GM21423 (cell line): ENCODE data around the gene FCGR3A.
"Not testable (repeated sequence)": the region's sequence is repeated elsewhere in the genome, so short reads cannot be mapped to it uniquely, and the experiment has no call there.

Experiments
- ATAC-seq: cut with Tn5 transposase; IDR thresholded peaks from one replicate; pipeline ENCODE4 v1.9.1; 2021; ENCODE audit warnings: mild to moderate bottlenecking, moderate library complexity; ENCODE audit not compliant: unreplicated experiment

FCGR3A gene

DNA sequence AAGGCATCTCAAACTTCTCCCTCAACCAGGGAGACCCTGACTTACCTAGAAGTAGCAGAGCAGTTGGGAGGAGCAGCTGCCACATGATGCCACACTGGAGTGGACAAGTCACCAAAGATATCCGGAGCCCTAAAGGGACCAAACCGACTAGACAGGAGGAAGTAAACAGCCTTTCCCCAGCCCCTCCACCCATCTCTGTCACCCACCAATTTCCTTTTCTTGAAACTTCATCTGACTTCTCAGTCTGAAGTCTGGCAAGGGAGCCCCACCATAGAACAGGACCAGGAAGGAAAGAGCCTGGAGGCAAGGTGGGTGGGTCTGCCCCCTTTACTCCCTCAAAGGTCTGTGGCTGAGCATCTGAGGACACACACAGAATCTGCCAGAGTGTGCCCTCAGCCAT is at the start of gene FCGR3A:
Gene FCGR3A, minus strand, starts transcription at position 167 of the 400 bp plus-strand sequence. Its CDS starts 82 bp downstream, at position 85.
- no peak for ATAC-seq

DNA sequence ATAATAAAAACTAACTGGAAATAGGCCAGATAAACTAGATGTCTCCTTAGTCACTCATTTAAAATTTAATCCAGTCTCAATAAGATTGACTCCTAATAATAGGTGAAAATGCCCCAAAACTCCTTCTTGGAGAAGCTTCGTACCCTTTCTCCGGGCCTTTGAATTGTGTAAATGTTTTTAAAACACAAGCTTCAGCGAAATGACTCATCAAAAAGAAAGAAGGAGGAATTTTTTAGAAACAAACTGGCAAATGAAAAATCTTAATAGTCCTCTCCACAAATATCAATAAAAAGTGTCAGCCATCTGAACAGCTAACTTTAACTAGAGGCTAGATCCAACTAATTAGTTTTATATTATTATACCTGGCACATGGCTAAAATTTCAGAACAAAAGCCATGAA is 47.5 kb upstream of the FCGR3A start:
- ATAC-seq, result not testable (repeated sequence)

DNA sequence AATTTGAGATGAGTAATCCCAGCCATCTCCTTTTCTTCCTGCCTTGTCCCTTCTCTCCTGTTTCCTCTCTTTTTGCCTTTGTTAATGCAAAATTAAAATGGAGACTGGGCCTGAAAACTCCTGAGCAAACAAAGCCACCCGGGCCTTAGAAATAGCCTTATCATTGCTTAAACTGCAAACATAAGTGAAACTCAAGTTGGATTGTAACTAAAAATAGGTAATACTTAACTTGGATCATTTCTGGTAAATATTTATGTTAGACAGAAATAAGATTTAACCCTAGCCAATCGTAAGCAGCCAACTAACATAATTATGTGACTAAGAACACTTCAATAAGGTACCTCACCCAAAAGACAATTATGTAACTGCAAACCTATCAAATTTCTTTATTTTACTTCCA is 46.0 kb upstream of the FCGR3A start:
- ATAC-seq, result not testable (repeated sequence)

DNA sequence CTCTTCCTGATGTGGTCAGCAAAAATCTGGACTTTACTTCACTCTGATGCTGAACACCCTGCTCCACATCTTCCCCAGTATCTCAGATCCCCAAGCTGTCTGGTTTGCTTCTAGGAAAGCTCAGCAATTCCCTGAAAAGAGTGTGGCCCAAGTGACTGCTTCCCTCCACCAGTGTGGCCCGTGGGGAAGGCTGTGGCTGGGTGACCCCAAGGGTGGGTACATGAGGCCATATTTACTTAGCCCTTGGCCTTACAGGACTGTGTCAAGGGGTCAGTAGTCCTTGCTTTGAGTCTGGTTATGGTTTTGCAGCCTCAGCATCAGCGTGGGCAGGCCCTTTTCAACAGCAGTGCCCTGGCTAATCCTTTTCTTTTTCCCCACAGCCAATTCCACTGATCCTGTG is 45.6 kb upstream of the FCGR3A start:
- ATAC-seq, result not testable (repeated sequence)

DNA sequence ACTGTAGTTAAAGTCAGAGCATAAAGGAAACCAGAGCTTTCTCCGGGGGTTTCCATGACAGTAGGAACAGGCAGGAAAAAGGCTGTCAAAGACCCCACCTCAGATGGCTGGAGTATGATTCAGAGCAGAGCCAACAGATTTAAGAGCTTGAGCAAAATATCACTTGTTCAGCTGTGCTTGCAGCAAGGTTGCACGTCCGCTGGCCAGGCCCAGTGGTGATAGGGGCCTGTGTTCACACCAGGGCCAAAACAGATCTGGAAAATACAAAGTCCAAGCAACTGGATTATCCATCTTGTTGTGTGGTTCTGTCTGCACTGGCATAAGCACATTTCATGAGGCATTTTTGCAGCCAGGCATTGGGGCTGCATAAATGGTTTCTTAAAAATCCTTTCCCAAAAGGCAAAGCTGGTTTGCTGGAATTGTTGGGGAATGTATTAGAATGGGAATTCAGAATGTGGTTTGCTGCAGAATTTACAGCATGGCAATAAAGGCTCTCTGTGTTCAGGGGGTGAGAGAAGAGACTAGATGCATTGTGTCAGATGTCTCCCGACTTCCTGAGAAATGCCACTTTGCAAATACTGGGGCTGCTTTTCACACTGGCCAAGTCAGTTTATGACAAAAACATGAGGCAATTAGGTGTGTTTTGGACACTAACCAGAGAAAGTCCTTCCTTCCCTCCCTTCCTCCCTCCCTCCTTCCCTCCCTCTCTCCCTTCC is 44.8 kb upstream of the FCGR3A start:
- not testable (repeated sequence) for ATAC-seq

DNA sequence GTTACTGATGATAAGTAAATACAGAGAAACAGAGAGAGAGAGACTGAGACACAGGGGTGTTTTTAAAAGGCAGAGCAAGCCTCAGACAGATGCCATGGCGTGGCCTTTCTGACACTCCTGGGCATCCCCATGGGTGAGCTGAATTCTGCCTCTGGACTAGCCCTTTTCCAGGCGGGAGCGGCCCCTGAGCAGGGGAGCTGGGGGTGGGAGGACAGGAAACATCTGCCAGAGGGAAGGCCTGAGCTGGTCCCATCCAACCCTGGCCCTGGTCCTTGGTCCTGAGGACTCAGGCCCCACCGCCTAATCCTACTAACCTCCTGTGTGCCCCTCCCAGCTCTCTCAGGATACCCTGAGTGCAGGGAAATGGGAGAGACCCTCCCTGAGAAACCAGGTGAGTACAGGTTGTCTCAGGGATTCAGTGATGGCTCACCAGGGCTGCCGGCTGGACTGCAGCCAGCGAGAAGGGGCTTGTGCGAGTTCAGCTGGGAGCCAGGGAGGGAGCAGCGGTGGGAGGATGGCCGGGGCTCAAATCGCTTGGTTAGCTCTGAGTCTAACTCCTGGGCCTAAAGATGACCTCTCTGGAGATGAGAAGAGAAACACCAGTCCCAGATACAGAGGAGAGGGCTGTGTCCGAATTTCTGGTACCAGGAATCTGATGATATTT is 43.6 kb upstream of the FCGR3A start:
- ATAC-seq, result not testable (repeated sequence)

DNA sequence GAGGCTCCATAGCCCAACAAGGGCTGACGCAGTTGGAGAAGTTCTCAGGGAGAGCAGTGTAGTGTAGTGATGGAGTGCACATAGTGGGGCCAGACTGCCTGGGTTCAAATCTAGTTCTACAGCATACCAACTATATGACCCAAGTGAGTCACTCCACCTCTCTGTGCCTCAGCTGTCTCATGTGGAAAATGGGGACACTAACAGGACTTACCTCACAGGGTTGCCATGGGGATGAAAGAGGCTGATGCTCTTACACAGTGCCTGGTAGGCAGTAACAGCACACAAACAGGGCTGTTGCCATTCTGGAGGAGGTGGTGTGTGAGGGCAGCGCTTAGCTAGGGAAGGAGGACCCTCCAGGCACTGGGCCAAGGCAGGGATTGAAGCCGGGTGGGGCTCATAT is 43.0 kb upstream of the FCGR3A start:
- ATAC-seq, result not testable (repeated sequence)

DNA sequence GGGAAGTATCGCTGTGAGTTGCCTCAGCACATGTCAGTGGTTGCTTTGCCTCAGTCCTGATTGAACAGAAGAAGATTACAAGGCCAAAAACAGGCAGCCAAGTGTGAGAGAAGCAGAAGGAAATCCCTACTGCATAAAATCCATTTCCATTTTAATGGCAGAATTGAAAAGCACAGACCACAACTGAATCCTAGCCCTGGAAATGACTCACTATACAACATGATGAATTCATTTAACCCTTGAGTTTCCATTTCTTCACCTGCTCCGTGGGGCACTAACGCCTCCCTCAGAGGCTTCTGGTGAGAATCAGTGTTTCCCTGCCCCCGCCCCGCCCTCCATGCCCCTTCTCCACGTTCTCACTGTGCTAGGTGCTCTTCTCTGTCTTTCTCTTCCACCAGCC is 40.3 kb upstream of the FCGR3A start:
- ATAC-seq, result not testable (repeated sequence)

DNA sequence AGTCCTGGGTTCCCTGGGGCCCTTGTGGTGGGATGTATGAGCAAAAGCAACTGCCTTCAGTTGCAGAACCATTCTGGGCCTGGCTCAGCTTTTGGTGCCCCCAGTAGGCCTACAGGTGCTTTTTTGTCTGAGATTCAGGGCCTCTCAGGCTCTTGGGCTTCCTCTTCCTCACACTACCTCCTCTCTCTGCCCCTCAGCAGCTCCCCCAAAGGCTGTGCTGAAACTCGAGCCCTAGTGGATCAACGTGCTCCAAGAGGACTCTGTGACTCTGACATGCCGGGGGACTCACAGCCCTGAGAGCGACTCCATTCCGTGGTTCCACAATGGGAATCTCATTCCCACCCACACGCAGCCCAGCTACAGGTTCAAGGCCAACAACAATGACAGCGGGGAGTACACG is 39.7 kb upstream of the FCGR3A start:
- not testable (repeated sequence) for ATAC-seq

DNA sequence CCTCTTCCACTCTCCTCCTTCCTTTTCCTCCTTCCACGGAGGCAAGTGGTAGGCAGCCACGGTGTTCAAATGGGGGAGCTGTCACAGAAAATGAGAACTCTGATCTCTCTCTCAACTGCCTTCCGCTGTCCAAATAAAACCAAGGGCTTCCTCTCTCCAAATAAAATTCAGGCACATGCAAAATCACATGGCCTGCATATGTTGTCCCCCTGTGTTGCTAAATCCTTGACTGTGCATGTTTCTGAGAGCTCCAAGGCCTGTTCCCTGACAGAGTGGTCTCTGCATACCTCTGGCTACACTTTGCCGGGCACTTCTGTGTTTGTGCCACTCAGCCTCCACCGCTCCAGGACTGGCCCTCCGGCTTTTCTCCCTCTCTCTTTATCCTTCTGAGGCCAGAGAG is 39.0 kb upstream of the FCGR3A start:
- ATAC-seq, result not testable (repeated sequence)

DNA sequence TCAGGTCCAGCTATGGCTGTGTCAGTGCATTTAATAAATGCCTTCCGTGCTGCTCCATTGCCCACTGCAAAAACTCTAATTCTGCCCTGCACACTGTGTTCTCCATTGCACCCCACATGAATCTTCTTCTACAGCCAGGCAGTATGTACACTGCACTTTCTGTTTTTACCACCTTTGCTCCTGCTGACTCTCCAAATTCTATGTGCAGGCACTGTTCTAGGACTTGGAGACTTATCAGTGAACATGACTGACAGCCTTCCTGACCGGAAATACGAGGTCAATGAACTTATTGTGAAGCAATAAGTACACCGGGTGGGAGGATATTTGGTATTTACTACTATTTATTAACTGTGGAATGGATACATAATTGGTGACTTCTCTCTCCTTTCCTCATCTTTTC is 33.3 kb upstream of the FCGR3A start:
- ATAC-seq, result not testable (repeated sequence)

DNA sequence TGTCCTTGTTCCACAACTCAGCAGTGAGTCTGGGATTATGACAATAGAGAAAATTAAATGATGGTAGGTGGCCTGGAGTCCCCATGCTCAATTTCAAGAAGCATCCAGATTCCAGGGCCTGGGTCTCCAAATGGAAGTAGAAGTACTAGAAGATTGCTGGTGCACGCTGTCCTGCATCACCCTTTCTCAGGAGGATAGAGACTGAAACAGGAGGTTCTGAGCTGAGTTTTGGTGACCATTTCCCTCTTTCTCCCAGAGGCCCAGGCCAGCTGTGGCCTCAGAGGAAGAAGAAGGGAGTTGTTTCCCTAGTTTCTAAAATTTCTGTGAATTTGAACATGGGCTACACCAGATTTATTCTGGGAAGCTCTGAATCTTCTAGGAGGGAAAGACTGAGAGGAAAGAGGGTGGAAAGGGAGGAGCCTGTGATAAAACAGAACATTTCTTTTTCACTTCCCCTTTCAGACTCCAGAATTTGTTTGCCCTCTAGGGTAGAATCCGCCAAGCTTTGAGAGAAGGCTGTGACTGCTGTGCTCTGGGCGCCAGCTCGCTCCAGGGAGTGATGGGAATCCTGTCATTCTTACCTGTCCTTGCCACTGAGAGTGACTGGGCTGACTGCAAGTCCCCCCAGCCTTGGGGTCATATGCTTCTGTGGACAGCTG is 31.4 kb upstream of the FCGR3A start:
- ATAC-seq, result peak; percentile 58

DNA sequence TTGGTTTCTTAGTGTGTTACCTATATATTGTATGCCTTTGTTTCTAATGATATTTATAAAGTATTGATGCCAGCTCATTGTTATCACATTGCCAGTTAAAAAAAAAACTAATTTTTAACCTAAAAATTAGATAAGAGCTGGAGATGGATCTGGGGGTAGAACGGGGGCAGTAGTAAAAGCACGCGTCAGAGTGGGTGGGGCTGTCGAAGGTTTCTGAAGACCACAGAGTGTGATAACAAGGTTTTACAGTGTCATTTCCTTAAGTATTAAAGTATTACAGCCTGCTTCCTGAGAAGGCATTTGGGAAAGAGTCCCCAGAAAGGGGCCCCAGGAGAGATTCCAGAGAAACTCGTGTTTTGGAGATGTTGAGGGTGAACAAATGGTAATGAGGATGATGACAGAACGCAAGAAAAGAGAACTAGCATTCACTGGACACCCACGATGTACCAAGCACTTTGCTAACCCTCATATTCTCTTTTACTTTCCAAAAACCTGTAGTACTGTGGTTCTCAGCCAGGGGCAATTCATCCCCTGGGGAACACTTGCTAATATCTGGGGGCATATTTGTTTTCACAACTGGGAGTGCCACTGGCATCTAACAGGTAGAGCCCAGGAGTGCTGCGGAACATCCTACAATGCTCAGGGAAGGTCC is 30.4 kb upstream of the FCGR3A start:
- ATAC-seq, result not testable (repeated sequence)

DNA sequence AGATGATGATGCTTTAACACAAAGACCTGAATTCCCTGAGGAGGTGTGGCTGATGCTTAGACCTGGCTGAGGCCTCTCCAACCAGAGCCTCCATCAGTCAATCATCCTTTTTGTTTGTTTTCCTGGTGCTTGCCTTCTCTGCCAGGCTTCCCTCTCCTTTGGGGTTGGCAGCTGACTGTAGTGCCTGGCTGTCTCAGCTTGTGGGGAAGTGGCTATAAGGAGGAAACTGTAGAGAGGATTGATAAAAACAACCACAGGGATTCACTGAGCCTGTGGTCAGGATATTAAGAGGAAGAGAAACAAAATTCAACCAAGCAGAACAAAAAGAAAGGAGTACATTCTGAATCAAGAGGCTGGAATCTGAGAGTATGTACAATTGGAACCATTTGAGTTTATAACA is 27.1 kb upstream of the FCGR3A start:
- ATAC-seq, result not testable (repeated sequence)

DNA sequence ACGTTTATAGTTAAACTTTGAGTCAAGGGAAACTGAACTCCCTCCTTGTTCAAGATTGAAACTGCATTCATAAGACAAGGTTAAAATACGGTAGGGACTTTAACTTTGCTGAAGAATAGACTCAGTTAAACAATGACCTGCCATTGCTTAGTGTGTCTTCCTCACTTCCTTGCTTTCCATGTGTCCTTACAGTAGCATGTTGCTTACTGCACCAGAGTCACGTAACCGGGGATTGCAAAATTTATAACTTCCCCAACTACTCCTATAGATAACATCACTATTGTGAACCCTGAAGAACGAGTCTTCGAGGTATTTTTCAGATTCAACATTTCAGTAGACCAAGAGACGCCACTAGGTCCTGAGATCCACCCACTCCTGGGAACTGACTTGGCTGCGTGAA is 22.1 kb upstream of the FCGR3A start:
- not testable (repeated sequence) for ATAC-seq

DNA sequence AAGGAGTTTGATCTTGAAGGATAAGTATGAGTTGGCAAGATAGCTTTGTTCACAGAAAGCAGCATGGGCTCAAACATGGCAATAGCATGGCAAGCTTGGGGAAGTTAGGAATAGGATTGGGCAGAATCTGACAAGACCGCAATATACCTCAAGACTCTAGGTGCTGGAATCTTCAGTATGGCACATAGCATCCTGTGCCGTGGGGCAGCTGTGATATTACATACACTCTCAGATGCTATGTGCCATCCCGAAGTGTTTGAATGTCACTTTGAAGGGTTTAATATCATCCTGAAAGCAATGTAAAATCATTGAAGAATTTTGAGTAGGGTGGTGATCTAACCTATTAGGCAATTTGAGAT is 17.0 kb upstream of the FCGR3A start:
- not testable (repeated sequence) for ATAC-seq

DNA sequence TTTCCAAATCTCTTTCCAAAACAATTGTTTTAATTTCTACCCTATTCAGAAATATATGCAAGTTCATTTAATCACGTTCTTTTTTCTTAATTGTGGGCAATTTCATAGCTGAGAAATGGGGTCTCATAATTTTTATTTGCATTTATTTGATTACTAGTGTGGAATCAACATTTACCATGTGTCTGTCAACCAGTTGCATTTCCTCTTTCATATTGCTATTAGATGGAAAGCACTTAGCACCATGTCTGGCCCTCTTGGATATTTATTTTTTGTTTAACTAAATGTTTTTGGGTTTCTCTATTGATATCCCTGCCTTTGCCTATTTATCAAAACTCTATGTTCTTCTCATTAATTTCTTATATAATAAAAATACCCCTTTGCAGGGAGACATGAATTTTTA is 13.9 kb upstream of the FCGR3A start:
- not testable (repeated sequence) for ATAC-seq

DNA sequence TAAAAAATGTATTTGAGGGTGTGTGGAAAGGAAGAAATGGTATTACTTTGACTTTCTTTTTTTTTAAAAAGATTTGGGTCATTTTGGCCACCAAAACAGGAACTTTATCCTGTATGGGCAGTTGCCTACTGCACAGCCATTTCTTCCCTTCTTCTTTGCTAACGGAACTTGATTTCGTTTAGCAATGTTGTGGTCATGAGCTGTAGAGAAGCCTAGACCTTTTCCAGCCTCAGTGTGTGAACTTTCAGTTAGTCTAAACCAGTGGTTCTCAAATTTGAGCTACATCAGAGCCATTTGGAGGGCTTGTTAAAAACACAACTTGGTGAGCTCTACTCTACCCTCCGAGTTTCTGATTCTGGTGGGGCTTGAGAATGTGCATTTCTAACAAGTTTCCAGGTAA is 12.8 kb upstream of the FCGR3A start:
- not testable (repeated sequence) for ATAC-seq

DNA sequence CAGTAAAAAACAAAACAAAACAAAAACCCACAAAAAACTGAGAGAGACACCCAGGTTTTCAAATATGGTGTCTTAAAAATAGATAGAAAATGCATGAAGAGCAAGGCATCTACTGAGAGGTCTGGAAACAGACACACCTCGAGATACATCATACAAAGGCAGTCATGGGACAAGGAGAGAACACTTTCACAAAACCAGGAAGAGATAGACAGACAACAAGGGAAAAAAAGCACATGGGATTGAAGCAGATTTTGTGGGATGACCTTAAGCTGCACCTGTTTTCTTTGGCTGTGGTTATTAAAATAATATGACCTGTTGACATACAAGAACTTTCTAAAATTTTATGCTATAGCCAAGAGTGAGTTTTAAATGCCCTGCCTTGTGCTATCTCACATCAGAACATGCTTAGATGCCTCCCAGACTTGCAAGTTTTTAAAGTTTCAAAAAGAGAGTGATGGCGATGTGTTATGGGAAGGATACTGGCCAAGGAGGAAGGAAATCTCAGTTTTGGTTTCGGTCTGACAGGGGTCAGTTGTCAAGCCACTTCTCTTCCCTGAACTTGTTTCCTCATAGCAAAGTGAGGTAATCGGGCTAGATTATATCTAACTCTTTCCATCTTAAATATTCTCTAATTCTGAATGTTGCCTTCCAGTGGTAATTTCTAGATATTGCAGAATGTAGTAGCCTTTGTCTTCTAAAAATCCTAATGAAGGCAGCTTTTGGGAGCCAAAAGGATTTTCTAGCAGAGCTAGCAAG is 11.5 kb upstream of the FCGR3A start:
- ATAC-seq, result not testable (repeated sequence)
